Limb (tissue), 2 donors: ENCODE results near the gene DENND5B.
"Not testable (repeated sequence)": the region's sequence is repeated elsewhere in the genome, so short reads cannot be mapped to it uniquely, and the experiment has no call there.

ENCODE experiments used
- DNase-seq, 2 donors: peaks; one replicate each; pipeline ENCODE4 v3.0.0-alpha.2; 2016; ENCODE audit errors: extremely low spot score in 2 of 2

Gene DENND5B

GRCh38 chr12:31558521-31558920, 32.4 kb downstream of the DENND5B start:
- DNase-seq, result no peak

DNA sequence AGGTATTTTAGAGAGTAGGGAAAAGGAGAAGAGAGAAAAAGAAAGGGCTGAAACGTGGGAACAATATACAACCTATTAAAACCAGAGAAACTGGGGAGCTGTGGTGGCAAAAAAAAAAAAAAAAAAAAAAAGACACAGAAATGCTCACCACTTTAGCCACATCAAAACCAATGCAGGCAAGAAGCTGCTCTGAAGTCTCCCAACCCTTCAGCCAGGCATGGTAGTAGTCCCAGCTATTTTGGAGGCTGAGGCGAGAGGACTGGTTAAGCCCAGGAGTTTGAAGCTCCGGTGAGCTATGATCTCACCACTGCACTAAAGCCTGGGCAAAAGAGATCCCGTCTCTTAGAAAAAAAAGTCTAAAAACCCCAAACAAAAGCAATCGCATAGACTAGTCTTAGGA, 33.2 kb downstream of the DENND5B start:
- DNase-seq, result no peak

GRCh38 chr12:31555466-31555865, 35.5 kb downstream of the DENND5B start:
- not testable (repeated sequence) for DNase-seq

- DNase-seq, result not testable (repeated sequence)
Measured at GRCh38 chr12:31550590-31550989, 40.3 kb downstream of the DENND5B start.

- no peak for DNase-seq
Measured at GRCh38 chr12:31536672-31537071, 54.3 kb downstream of the DENND5B start.

- no peak for DNase-seq
Measured at GRCh38 chr12:31533470-31533869, 57.5 kb downstream of the DENND5B start.

- DNase-seq, result no peak
Measured at GRCh38 chr12:31531893-31532292, 59.0 kb downstream of the DENND5B start.

- no peak for DNase-seq
Measured at GRCh38 chr12:31528095-31528494, 62.8 kb downstream of the DENND5B start.

DNA sequence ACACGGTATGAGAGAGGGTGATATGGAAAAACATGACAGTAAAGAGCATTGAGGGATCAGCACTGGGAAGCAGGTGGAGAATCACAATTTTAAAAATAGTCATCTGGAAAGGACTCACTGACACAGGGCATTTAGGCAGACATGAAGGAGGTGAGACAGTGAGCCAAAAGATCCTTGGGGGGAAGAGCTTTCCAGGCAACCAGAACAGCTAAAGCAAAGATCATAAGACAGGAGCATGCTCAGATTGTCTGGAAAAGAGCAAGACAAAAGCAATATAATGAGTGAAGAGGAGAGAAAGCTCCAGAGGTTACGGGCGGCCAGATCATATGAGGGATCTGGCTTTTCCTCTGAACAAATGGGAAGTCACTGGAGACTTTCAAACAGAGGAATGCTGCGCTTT, 63.9 kb downstream of the DENND5B start:
- no peak for DNase-seq

GRCh38 chr12:31526158-31526546, 64.8 kb downstream of the DENND5B start:
- DNase-seq, result no peak

GRCh38 chr12:31525496-31526157, 65.3 kb downstream of the DENND5B start:
- DNase-seq, result no peak

GRCh38 chr12:31524791-31525495, 66.0 kb downstream of the DENND5B start:
- DNase-seq, result no peak

DNA sequence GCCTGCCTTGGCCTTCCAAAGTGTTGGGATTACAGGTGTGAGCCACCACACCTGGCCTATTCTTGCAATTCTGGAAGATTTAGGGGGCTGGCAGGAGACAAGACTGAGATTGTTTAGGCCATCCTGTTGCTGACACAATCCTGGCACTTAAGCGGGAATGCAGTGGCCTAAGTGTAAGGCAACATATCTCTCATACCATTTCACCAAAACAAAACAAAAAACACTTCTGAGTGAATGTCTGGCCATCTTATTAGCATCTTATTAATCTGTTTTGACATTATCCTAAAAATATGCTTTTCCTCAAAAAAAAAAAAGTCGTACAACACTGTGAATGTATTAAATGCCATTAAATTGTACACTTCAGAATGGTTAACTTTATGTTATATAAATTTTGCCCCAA, 67.6 kb downstream of the DENND5B start:
- no peak for DNase-seq

DNA sequence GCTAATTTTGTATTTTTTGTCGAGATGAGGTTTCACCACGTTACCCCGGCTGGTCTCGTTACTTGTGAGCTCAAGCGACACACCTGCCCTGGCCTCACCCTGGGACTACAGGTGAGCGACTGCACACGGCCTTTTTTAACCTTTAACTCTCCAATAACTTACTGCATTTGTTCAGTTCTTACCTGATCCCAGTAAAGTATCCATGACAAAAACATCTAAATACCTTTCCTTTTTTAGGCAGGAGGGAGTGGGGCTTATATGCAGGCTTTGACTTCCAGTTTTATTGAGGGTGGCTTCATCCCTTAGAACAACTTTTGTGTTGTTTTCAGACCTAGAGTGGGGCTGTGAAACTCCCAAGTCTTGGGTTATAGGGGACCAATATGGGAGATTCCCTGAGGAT, 68.3 kb downstream of the DENND5B start:
- DNase-seq, result no peak

DNA sequence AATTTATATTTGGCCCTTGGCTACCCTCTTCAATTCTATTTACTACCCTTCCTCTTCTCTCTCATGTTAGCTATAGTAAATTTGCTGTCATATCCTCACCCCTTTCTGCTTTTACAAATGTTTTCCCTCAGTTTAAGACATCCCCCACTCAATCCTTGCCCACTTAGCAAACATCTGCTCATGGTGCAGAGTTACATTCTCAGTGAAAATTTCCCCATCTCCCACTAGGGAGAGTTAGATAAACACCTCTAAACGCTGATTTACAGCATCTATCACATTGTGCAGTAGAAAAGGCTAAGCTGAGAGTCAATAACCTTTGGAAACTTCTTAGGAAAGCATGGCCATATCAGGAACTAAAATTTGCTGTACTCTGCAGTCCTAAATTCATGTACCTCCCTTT, 69.0 kb downstream of the DENND5B start:
- no peak for DNase-seq

- no peak for DNase-seq
Measured at GRCh38 chr12:31519511-31519910, 71.4 kb downstream of the DENND5B start.

- DNase-seq, result peak; percentile 31 to 55
Measured at GRCh38 chr12:31518680-31519227, 72.2 kb downstream of the DENND5B start.

DNA sequence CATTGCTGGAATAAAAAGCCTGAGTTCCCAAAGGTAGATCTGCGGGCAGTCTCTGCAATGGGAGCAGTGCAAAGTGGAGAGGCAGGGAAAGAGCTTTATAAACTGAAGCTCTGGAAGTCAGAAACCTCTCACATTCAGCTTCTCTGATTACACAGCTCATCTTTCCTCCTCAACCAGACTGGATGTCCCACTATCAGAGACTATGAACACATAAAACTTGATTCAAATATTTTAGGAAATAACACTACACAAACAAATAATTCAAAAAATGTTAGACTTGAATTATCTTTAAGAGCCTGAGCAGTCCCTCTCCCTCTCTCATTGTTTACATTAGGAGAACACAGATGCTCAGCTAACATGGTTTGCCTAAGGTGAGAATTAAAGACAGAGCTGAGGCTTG, 72.9 kb downstream of the DENND5B start:
- no peak for DNase-seq

DNA sequence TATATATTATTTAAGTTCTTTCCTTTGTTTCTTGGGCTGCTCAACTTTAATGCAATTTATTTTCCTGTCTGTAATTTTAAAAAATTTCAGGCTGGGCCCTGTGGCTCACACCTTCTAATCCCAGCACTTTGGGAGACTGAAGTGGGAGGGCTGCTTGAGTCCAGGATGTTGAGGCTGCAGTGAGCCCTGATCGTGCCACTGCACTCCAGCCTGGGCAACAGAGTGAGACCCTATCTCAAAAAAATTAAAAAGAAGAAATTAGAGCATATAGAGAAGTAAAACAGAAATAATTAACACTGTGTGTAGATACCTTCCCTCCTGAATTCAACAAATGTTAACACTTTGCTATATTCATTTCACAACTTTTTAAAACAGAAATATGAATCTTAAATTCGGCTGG, 74.2 kb downstream of the DENND5B start:
- no peak for DNase-seq

GRCh38 chr12:31514912-31515311, 76.0 kb downstream of the DENND5B start:
- no peak for DNase-seq

GRCh38 chr12:31510034-31510433, 80.9 kb downstream of the DENND5B start:
- DNase-seq, result no peak

DNA sequence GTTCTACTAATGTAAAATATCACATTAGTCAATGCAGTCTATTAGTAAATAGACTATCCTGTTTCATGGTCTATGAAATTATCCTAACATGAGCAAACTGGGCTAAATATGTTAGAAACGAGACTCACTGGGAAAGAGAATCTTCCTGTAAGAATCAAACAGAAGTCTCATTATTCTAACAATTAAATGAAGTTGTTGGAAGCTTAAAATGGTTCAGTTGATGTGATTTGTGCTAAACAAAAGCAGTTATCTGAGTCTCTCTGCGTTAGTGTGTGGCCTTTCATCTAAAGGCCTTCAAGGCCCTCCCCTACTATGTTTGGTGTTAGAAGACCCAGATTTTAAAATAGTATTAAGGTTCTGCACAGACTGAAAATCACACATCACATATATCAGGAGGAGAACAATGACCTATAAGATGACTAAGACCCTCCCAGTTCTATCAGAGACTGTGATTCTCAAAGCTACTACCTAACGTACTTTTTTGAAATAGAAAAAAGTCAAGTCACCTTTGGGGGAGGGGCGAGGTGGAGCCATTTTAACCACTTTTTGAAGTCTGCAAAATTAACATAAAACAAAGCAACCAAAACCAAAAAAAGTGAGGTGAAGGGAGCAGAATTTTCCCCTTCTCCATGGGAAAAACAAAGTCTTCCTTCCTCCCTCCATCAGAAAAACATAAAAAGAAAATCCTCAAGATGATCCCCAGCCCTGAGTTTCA, 82.3 kb downstream of the DENND5B start:
- DNase-seq, result no peak
